Nephron progenitor cell (in vitro differentiated cells): ENCODE measurements around the gene METTL22.

Source experiments
- DNase-seq: peaks from one replicate; pipeline ENCODE4 v3.0.0; 2021
- H3K27ac Mint-ChIP-seq: 2 replicates; pipeline ENCODE4 v1.8.0; 2021; ENCODE audit warnings: mild to moderate bottlenecking, moderate library complexity, mixed read lengths
- H3K27me3 Mint-ChIP-seq: 2 replicates; pipeline ENCODE4 v1.8.0; 2021; ENCODE audit warnings: mild to moderate bottlenecking, low read depth, mixed read lengths; ENCODE audit not compliant: poor library complexity
- H3K36me3 Mint-ChIP-seq: 2 replicates; pipeline ENCODE4 v1.8.0; 2021; ENCODE audit warnings: low read depth, mixed read lengths
- H3K4me1 Mint-ChIP-seq: 2 replicates; pipeline ENCODE4 v1.8.0; 2021; ENCODE audit warnings: mixed read lengths
- H3K4me3 Mint-ChIP-seq: 2 replicates; pipeline ENCODE4 v1.8.0; 2021; ENCODE audit warnings: mild to moderate bottlenecking, moderate library complexity, mixed read lengths
- H3K9me3 Mint-ChIP-seq: 2 replicates; pipeline ENCODE4 v1.8.0; 2021; ENCODE audit warnings: mild to moderate bottlenecking, moderate library complexity, mixed read lengths
- CTCF ChIP-seq: fragments of 200-600 bp; sonication (generic); IDR thresholded peaks from 2 replicates; pipeline ENCODE4 v1.5.0; 2021; ENCODE audit warnings: antibody characterized with exemption

METTL22 gene

GRCh38 chr16:8691728-8692127, 70.2 kb downstream of the METTL22 start:
- Mint-ChIP-seq H3K9me3 (peaks cover 37% of the 10 kb centered on the region), H3K27me3 (peaks cover 11% of the 10 kb centered on the region), H3K4me3 (no peak overlapping the region), H3K27ac (no peak overlapping the region), H3K4me1 (peaks cover 14% of the 10 kb centered on the region), H3K36me3 (peaks cover 18% of the 10 kb centered on the region)
- TF ChIP-seq CTCF = no peak
- DNase-seq = no peak

- Mint-ChIP-seq H3K27ac (no peak overlapping the region), H3K27me3 (peaks cover 18% of the 10 kb centered on the region), H3K4me1 (peaks cover 17% of the 10 kb centered on the region), H3K4me3 (no peak overlapping the region), H3K9me3 (peaks cover 17% of the 10 kb centered on the region), H3K36me3 (peaks cover 6% of the 10 kb centered on the region)
- TF ChIP-seq CTCF = no peak
- no peak for DNase-seq
Measured at GRCh38 chr16:8694795-8695728, 73.6 kb downstream of the METTL22 start.

GRCh38 chr16:8696880-8697279, 75.4 kb downstream of the METTL22 start:
- H3K27me3 Mint-ChIP-seq = peaks cover 15% of the 10 kb centered on the region
- H3K4me1 Mint-ChIP-seq = peaks cover 17% of the 10 kb centered on the region
- no peak for DNase-seq
- no peak overlapping the region for H3K27ac Mint-ChIP-seq
- no peak overlapping the region for H3K4me3 Mint-ChIP-seq
- no peak for TF ChIP-seq CTCF
- H3K36me3 Mint-ChIP-seq = no peaks in the 10 kb centered on the region
- H3K9me3 Mint-ChIP-seq = peaks cover under 1% of the 10 kb centered on the region

GRCh38 chr16:8697965-8698364, 76.5 kb downstream of the METTL22 start:
- TF ChIP-seq CTCF = no peak
- Mint-ChIP-seq H3K27me3 (peaks cover 18% of the 10 kb centered on the region), H3K9me3 (no peaks in the 10 kb centered on the region), H3K4me3 (no peak overlapping the region), H3K36me3 (peaks cover 5% of the 10 kb centered on the region), H3K27ac (no peak overlapping the region), H3K4me1 (peaks cover 17% of the 10 kb centered on the region)
- no peak for DNase-seq
